Right forelimb (tissue), 1 donor: ENCODE measurements around the gene ASAP2.
"Not testable (repeated sequence)": the region's sequence is repeated elsewhere in the genome, so short reads cannot be mapped to it uniquely, and the experiment has no call there.

Experiments
- DNase-seq: peaks from one replicate; pipeline ENCODE4 v3.0.0-alpha.2; 2018

Gene ASAP2

GRCh38 chr2:9256147-9256546, 49.5 kb downstream of the ASAP2 start:
- DNase-seq: no peak

- DNase-seq: no peak
Measured at GRCh38 chr2:9256570-9257043, 50.0 kb downstream of the ASAP2 start.

- DNase-seq: no peak
Measured at GRCh38 chr2:9258501-9258900, 51.9 kb downstream of the ASAP2 start.

- DNase-seq: peak; percentile 71
Measured at GRCh38 chr2:9258953-9259399, 52.4 kb downstream of the ASAP2 start.

GRCh38 chr2:9260464-9260918, 53.9 kb downstream of the ASAP2 start:
- no peak for DNase-seq

- peak; percentile 68 for DNase-seq
Measured at GRCh38 chr2:9261231-9261883, 54.7 kb downstream of the ASAP2 start.

GRCh38 chr2:9262671-9263171, 56.1 kb downstream of the ASAP2 start:
- no peak for DNase-seq

- DNase-seq: no peak
Measured at GRCh38 chr2:9263428-9263827, 56.8 kb downstream of the ASAP2 start.

- no peak for DNase-seq
Measured at GRCh38 chr2:9264301-9264700, 57.7 kb downstream of the ASAP2 start.

GRCh38 chr2:9266711-9267110, 60.1 kb downstream of the ASAP2 start:
- DNase-seq: no peak

- DNase-seq: not testable (repeated sequence)
Measured at GRCh38 chr2:9267286-9267685, 60.7 kb downstream of the ASAP2 start.

GRCh38 chr2:9268301-9269080, 61.9 kb downstream of the ASAP2 start:
- no peak for DNase-seq

GRCh38 chr2:9269295-9269694, 62.7 kb downstream of the ASAP2 start:
- no peak for DNase-seq

GRCh38 chr2:9269695-9270360, 63.2 kb downstream of the ASAP2 start:
- DNase-seq: no peak

- no peak for DNase-seq
Measured at GRCh38 chr2:9271091-9271490, 64.5 kb downstream of the ASAP2 start.

GRCh38 chr2:9271691-9272090, 65.1 kb downstream of the ASAP2 start:
- no peak for DNase-seq

GRCh38 chr2:9273486-9274130, 67.0 kb downstream of the ASAP2 start:
- no peak for DNase-seq

- no peak for DNase-seq
Measured at GRCh38 chr2:9274701-9275343, 68.2 kb downstream of the ASAP2 start.

GRCh38 chr2:9275399-9275798, 68.8 kb downstream of the ASAP2 start:
- DNase-seq: no peak

GRCh38 chr2:9276074-9276473, 69.5 kb downstream of the ASAP2 start:
- DNase-seq: no peak

- no peak for DNase-seq
Measured at GRCh38 chr2:9276901-9277451, 70.4 kb downstream of the ASAP2 start.

GRCh38 chr2:9278439-9278838, 71.8 kb downstream of the ASAP2 start:
- no peak for DNase-seq
